GM19035 (cell line): ENCODE measurements around the gene PDIA4.
"Not testable (repeated sequence)": the region's sequence is repeated elsewhere in the genome, so short reads cannot be mapped to it uniquely, and the experiment has no call there.

Source experiments
- ATAC-seq: cut with Tn5 transposase; IDR thresholded peaks from one replicate; pipeline ENCODE4 v1.9.1; 2021; ENCODE audit not compliant: unreplicated experiment

PDIA4 gene

DNA sequence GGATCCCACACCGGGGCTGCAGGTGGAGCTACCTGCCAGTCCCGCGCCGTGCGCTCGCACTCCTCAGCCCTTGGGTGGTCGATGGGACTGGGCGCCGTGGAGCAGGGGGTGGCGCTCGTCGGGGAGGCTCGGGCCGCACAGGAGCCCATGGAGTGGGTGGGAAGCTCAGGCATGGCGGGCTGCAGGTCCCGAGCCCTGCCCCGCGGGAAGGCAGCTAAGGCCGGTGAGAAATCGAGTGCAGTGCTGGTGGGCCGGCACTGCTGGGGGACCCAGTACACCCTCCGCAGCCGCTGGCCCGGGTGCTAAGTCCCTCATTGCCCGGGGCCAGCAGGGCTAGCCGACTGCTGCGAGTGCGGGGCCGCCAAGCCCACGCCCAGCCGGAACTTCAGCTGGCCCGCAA, 10.3 kb upstream of the PDIA4 start:
- not testable (repeated sequence) for ATAC-seq

GRCh38 chr7:149036676-149037075, 8.4 kb upstream of the PDIA4 start:
- ATAC-seq = no peak

DNA sequence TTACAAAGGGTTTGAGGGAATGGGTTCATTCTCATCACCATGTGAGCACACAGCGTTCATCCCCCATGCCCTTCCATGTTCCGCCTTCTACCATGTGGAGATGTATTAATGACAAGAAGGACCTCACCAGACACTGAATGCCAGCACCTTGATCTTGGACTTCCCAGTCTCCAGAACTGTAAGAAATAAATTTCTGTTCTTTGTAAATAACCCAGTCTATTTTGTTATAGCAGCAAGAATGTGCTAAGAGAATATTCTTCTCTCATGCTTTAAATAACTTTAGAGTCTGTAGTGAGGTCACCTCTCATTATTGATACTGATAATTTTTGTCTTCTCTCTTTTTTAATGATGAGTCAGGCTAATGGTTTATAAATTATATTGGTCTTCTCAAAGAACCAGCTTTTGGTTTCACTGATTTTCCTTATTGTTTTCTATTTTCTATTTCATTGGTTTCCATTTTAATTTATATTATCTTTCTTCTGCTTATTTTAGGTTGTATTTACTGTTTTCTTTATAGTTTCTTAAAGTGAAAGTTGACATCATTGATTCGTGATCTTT, 3.1 kb upstream of the PDIA4 start:
- no peak for ATAC-seq

DNA sequence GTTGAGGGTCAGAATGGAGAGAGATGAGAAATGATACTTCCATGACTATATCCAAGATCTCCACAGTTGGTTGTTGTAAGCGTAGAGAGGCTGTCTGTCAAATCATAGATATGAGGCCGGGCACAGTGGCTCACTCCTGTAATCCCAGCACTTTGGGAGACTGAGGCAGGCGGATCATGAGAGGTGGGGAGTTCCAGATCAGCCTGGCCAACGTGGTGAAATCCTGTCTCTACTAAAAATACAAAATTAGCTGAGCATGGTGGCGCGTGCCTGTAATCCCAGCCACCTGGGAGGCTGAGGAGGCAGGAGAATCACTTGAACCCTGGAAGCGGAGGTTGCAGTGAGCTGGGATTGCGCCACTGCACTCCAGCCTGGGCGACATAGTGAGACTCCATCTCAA, 2.1 kb upstream of the PDIA4 start:
- ATAC-seq = not testable (repeated sequence)

DNA sequence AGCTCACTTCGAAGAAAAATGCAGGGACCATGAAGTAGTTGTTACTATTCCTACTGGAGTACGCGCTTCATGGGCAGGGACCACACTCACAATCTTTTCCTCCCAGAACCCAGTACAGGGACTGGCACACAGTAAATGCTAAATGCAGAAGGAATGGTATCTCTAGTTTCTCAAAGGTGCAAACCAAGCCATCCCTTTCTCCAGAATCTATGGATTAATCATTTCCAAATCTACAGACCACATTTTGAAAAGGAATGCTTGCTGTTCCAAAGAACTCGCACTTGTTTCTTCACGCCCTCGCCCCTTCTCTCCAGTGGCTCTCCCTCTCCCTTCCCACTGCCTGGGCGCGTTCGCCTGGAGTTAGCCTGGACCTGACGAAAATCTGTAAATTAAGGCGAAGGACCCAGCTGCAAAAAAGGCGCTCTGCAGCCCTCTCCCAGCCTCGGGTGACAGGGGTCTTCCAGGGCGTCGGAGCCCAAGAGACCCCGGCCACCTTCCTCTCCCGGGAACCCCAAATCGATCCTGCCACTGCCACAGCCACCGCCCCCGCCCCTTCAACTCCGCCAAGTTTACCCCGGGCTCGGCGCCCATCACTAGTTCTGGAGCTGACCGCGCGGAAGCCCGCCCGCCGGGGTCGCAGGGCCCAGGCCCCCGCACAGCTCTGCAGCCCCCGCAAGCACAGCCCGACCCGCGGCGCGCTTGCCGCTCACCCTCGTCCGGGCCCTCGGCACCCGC, 527 bp downstream of the PDIA4 start:
- no peak for ATAC-seq

GRCh38 chr7:149027055-149027454, 1.2 kb downstream of the PDIA4 start:
- no peak for ATAC-seq

- no peak for ATAC-seq
Measured at GRCh38 chr7:149023662-149024061, 4.6 kb downstream of the PDIA4 start.

- ATAC-seq = no peak
Measured at GRCh38 chr7:149022756-149023360, 5.4 kb downstream of the PDIA4 start.

GRCh38 chr7:149021725-149022062, 6.6 kb downstream of the PDIA4 start:
- no peak for ATAC-seq

- no peak for ATAC-seq
Measured at GRCh38 chr7:149020483-149020882, 7.8 kb downstream of the PDIA4 start.

- ATAC-seq = no peak
Measured at GRCh38 chr7:149016876-149017275, 11.4 kb downstream of the PDIA4 start.

- no peak for ATAC-seq
Measured at GRCh38 chr7:149014309-149014708, 14.0 kb downstream of the PDIA4 start.

DNA sequence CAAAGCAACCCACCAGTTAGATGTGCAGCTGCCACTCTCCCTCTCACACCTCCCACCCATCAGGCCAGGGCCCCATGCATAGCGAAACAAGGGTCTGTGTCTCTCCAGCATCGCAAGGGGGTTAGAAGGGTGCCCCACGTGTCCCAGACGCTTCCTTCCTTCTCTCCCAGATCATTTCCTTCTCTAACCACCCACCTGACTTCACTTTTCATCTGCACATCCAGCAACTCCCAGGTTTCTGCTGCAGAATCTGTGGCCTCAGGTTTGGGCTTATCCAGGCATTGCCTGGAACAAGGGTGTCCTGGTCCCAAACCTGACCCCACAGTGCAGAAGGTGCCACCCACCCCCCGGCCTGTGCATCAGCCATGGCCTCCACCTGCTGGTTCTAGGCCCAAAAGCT, 14.4 kb downstream of the PDIA4 start:
- ATAC-seq = no peak

DNA sequence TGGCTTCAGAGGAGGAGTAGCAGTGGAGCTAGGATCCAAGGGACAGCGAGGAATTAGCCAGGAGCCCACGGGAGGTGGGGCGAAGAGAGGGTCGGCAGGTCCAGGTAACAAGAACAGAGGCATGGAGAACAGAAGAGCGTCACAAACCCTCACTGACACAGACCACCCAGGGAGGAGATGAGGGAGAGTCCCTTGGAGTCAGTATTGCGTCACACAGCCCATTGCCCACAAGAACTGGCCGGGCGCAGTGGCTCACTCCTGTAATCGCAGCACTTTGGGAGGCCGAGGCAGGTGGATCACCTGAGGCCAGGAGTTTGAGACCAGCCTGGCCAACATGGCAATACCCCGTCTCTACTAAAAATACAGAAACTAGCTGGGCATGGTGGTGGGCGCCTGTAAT, 15.6 kb downstream of the PDIA4 start:
- not testable (repeated sequence) for ATAC-seq

DNA sequence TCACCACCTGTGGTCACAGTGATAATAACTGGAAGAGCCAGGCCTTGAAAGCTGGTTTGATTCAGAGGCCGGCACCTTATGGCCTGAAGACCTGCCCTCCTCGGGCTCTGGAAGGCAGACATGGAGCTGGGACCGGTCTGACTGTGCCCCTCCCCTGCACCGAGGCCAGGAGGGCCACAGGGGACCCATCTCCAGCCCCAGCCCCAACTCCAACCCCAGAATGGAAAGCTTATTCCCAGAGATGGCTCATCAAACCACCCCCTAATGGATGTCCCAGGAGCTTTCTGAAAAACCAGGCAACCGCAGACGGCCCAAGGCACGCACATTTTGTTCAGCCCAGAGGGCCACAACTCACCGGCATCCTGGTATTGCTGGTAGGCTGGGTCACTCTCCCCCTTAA, 16.8 kb downstream of the PDIA4 start:
- no peak for ATAC-seq

- no peak for ATAC-seq
Measured at GRCh38 chr7:149010451-149010850, 17.9 kb downstream of the PDIA4 start.

- no peak for ATAC-seq
Measured at GRCh38 chr7:149009527-149009926, 18.8 kb downstream of the PDIA4 start.

GRCh38 chr7:149007611-149008010, 20.7 kb downstream of the PDIA4 start:
- ATAC-seq = no peak

GRCh38 chr7:149007146-149007545, 21.2 kb downstream of the PDIA4 start:
- ATAC-seq = no peak

DNA sequence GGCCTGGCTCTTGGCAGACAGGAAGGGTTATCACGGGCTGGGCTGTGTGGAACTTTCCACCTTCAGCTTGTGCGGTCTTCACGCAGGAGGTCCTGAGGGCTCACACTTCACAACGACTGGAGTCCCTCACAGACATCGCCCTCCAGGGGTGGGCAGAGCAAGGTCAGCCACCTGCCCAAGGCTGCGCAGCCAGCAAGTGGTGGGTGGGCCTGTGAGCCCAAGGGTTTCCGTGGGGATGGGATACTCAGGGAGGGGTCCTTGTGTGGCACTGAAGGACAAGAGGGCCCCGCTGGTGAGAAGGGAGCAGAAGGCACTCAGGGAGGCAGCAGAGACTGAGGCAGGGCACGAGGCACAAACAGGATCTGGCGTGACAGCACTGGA, 22.0 kb downstream of the PDIA4 start:
- ATAC-seq = no peak

GRCh38 chr7:149005427-149006344, 22.6 kb downstream of the PDIA4 start:
- peak; percentile 58 for ATAC-seq
